Keratinocyte (primary cell): ENCODE measurements around the gene SMCHD1.

Experiments
- EZH2 ChIP-seq: IDR thresholded peaks from one replicate; pipeline ENCODE4 v1.6.1; 2012; ENCODE audit warnings: inconsistent platforms, mild to moderate bottlenecking, low read length, moderate library complexity
- TF ChIP-seq, protein P1 (sequence below), 3 experiments: IDR thresholded peaks in 1 of 3; conservative IDR thresholded peaks in 1 of 3; optimal IDR thresholded peaks in 1 of 3; 2 replicates in 2 of 3; 3 replicates in 1 of 3; pipeline versions ENCODE3 to v1.5.1; 2011; ENCODE audit warnings: low read length in 3 of 3, mild to moderate bottlenecking in 3 of 3, moderate library complexity in 2 of 3, control low read depth in 1 of 3, inconsistent platforms in 1 of 3; ENCODE audit not compliant: insufficient read depth in 2 of 3; ENCODE audit errors: extremely low read depth in 1 of 3

DNA sequence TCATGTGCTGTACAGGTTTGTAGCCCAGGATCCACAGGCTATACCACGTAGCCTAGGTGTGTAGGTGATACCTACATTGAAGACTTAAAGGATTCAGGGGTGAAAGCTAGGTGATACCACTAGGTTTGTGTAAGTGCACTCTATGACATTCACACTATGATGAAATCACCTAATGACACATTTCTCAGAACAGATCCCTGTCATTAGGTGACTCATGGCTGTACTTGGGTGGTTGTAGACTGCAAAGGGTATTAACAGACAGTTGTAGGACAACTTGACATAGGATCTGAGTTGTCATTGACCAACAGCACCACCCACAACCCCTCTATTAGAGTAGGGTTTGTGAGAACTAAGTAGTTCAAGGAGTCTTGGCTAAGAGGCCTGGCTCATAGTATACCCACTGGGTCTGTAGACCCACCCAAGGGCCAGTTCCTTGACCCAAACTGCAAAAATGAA is 27.7 kb upstream of the SMCHD1 start:
- TF ChIP-seq, protein P1, sequence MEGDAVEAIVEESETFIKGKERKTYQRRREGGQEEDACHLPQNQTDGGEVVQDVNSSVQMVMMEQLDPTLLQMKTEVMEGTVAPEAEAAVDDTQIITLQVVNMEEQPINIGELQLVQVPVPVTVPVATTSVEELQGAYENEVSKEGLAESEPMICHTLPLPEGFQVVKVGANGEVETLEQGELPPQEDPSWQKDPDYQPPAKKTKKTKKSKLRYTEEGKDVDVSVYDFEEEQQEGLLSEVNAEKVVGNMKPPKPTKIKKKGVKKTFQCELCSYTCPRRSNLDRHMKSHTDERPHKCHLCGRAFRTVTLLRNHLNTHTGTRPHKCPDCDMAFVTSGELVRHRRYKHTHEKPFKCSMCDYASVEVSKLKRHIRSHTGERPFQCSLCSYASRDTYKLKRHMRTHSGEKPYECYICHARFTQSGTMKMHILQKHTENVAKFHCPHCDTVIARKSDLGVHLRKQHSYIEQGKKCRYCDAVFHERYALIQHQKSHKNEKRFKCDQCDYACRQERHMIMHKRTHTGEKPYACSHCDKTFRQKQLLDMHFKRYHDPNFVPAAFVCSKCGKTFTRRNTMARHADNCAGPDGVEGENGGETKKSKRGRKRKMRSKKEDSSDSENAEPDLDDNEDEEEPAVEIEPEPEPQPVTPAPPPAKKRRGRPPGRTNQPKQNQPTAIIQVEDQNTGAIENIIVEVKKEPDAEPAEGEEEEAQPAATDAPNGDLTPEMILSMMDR (optimal IDR thresholded peaks at IDR 0.05 in 1 of 3, IDR thresholded peaks at IDR 0.05 in 1 of 3, conservative IDR thresholded peaks at IDR 0.05 in 1 of 3; ENCODE audit: extremely low read depth in 1 of 3, insufficient read depth in 2 of 3, low read length in 3 of 3), result no peak
- TF ChIP-seq EZH2, result no peak
